ENCODE data around the gene DENND4A.
A peak's percentile ranks its signal among the peaks of the same experiment; 100 is the strongest.
"Not testable (repeated sequence)": the region's sequence is repeated elsewhere in the genome, so short reads cannot be mapped to it uniquely, and the experiment has no call there.

The DENND4A gene

GRCh38 chr15:65631503-65631902 lies 160.6 kb downstream of the DENND4A start:
- no peak for DNase-seq (ENCODE audit: low read depth)

GRCh38 chr15:65630760-65631159 lies 161.3 kb downstream of the DENND4A start:
- no peak for DNase-seq (ENCODE audit: low read depth)

DNA sequence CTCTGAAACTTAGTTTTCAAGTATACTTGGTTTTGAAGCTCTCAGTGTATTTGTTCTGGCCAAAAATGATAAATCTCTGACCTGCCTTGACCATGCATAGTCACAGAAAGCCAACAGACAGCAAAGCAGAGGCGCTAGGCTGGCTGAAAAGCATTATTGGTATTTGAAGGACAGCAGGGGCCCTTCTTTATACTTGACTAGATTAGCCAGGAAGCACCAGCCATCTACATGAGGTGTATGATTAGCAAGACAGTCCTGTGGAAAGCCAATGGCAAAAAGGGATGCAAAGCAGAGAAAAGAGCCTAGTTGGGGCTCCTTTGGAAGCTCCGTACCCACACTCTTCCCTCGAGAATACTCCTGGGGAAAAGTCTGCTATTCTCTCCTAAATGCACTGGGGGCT lies 162.5 kb downstream of the DENND4A start:
- no peak for DNase-seq (ENCODE audit: low read depth)

- no peak for DNase-seq (ENCODE audit: low read depth)
These were observed 165.2 kb downstream of the DENND4A start for GRCh38 chr15:65626856-65627255.

GRCh38 chr15:65623103-65623502 lies 169.0 kb downstream of the DENND4A start:
- no peak for DNase-seq (ENCODE audit: low read depth)

- DNase-seq (ENCODE audit: low read depth): no peak
These were observed 170.5 kb downstream of the DENND4A start, which contains the start of gene SLC24A1 for GRCh38 chr15:65621638-65622037. TSS of gene SLC24A1 (plus strand) at chr15:65621938. CDS start at chr15:65624081, 2,143 bp downstream.

DNA sequence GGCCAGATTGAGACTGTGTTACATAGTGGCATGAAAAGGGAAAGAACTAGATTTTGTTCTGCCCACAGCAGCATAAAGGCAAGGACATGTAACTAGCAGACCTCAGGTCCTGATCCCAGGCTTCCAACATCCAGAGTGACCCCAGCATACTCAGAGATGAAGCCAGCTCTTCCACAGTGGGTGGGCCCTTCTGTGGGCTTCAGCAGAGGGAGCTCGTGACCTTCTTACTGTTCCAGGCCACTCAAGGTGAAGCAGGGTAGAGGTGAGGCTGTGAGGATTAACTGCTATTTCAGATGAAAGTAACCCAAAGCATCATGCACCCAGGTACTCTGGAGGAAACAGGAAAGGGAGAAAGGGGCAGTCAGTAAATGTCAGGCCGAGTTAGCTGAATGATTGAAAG lies 171.3 kb downstream of the DENND4A start:
- no peak for DNase-seq (ENCODE audit: low read depth)

- no peak for DNase-seq (ENCODE audit: low read depth)
These were observed 172.3 kb downstream of the DENND4A start for GRCh38 chr15:65619626-65620290.

GRCh38 chr15:65618560-65619109 lies 173.5 kb downstream of the DENND4A start:
- DNase-seq (ENCODE audit: low read depth): no peak

DNA sequence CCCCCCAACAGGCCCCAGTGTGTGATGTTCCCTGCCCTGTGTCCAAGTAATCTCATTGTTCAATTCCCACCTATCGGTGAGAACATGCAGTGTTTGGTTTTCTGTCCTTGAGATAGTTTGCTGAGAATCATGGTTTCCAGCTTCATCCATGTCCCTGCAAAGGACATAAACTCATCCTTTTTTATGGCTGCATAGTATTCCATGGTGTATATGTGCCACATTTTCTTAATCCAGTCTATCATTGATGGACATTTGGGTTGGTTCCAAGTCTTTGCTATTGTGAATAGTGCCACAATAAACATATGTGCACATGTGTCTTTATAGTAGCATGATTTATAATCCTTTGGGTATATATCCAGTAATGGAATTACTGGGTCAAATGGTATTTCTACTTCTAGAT lies 176.2 kb downstream of the DENND4A start:
- DNase-seq (ENCODE audit: low read depth): not testable (repeated sequence)

GRCh38 chr15:65612949-65613744 lies 178.9 kb downstream of the DENND4A start:
- no peak for DNase-seq (ENCODE audit: low read depth)

- peak; percentile 15 for DNase-seq (ENCODE audit: low read depth)
These were observed 179.5 kb downstream of the DENND4A start for GRCh38 chr15:65612616-65612946.

- DNase-seq (ENCODE audit: low read depth): peak; percentile 7
These were observed 180.0 kb downstream of the DENND4A start for GRCh38 chr15:65611888-65612615.

DNA sequence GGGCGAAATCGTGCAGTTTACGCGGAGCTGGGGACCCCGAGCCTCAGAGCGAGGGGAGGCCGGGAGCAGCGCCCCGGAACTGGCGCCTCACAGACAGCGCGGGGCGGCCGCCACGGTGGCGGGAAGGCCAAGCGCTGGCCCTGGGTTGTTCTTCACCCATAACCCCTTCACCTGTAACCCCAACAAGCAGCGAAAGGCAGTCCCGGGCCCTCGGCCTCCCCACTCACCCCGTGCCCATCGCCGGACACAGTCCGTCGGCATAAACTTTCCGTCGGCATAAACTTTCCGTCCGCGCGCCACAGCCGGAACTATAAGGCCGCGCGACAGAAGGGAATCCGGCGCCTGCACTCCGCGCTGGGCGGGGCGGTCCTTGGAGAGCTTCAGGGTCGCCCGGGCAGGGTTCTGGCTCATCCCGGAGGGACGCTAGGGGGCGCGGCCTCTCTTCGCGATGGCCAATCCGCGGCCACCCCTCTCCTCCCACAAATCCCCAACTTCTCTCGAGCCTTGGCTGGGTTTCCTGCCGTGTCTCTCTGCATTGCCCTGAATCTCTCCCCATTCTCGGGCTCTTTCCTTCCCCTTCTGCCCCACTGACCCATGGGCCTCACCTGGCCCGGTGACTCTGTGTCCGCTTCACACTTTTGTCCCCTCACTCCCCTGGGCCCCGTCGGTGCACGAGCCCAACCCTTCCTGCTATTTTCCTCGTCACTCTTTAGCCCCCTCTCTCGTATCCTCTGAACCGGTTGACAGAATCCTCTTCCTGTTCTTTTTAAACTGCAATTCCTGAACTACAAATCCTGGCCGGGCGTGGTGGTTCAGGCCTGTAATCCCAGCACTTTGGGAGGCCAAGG lies 181.0 kb downstream of the DENND4A start, which contains the start of gene INTS14:
TSS of gene INTS14 (minus strand) at position 261 of the 848 bp plus-strand sequence. CDS start 3,751 bp downstream, outside the sequence.
- DNase-seq (ENCODE audit: low read depth): peak; percentile 97
